Liver (tissue), 3 donors: ENCODE results near the gene GIMAP6.
A peak's percentile ranks its signal among the peaks of the same experiment; 100 is the strongest.

ENCODE experiments used
- RAD21 ChIP-seq, 2 donors: IDR thresholded peaks; 2 replicates each; pipeline ENCODE4 v1.6.1; 2016; ENCODE audit warnings: antibody characterized with exemption in 2 of 2, mild to moderate bottlenecking in 2 of 2
- RXRA ChIP-seq, 2 donors: IDR thresholded peaks; 2 replicates each; pipeline ENCODE4 v1.6.1; 2017 to 2018; ENCODE audit warnings: antibody characterized with exemption in 2 of 2, mild to moderate bottlenecking in 1 of 2
- TF ChIP-seq, protein P1 (sequence below): fragments of 150-350 bp; IDR thresholded peaks from 2 replicates; pipeline ENCODE4 v1.5.1; 2017; ENCODE audit warnings: improper control_type of control experiment, low read depth, low read length; ENCODE audit not compliant: missing input control
- donor health status: healthy.
- donor health status: healthy.

DNA sequence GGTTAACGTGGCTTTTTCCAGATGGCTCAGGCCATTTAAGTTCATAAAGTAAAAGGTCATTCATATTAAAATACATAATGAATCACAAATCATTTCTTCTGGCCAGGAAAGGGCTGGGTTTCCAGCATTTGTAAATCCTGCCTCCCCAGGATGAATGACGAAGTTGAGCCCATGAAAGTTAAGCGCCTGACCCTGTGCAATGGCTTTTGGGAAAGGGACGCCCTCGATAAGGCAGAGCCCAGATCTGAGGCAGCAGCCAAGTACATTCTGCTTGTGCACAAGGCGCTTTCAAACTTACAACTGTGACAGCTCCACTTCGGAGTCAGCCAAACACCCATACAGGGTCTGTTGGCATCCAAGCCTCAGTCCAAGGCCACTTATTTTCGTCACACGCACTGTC lies 2.8 kb downstream of the GIMAP6 start:
- TF ChIP-seq RXRA (IDR thresholded peaks at IDR 0.05): no peak
- peak in 1 of 2 donors; percentile 23 for TF ChIP-seq RAD21 (IDR thresholded peaks at IDR 0.05)
- TF ChIP-seq, protein P1, sequence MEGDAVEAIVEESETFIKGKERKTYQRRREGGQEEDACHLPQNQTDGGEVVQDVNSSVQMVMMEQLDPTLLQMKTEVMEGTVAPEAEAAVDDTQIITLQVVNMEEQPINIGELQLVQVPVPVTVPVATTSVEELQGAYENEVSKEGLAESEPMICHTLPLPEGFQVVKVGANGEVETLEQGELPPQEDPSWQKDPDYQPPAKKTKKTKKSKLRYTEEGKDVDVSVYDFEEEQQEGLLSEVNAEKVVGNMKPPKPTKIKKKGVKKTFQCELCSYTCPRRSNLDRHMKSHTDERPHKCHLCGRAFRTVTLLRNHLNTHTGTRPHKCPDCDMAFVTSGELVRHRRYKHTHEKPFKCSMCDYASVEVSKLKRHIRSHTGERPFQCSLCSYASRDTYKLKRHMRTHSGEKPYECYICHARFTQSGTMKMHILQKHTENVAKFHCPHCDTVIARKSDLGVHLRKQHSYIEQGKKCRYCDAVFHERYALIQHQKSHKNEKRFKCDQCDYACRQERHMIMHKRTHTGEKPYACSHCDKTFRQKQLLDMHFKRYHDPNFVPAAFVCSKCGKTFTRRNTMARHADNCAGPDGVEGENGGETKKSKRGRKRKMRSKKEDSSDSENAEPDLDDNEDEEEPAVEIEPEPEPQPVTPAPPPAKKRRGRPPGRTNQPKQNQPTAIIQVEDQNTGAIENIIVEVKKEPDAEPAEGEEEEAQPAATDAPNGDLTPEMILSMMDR: no peak
